MM.1S (cell line): Measurements from ENCODE around the gene TMEM44.

Experiments used
- CTCF ChIP-seq: fragments of 300-600 bp; sonication (generic); IDR thresholded peaks from 2 replicates; pipeline ENCODE4 v1.5.1; 2016; ENCODE audit warnings: antibody characterized with exemption, low read length, mixed read lengths
- EZH2 ChIP-seq: fragments of 300-600 bp; sonication (generic); optimal IDR thresholded peaks from 2 replicates; pipeline ENCODE3; 2017; ENCODE audit warnings: low read depth, mild to moderate bottlenecking, antibody characterized with exemption, low read length, mixed read lengths

GRCh38 chr3:194582196-194582905 lies 50.9 kb downstream of the TMEM44 start:
- TF ChIP-seq CTCF = no peak
- no peak for TF ChIP-seq EZH2
